ENCODE measurements around the gene CCND3. TPM values are rescaled to one million over a fixed set of nuclear protein-coding genes. Genes with fewer than 3 reads are reported as not detected.

The CCND3 gene
- total RNA-seq (2014; rRNA removed; shearing (Covaris generic)), result 24.5 and 30.9 TPM in 2 replicates
- 19.1 and 19.7 TPM in 2 replicates for polyA plus RNA-seq (2016; fragmentation: Nextera tagmentation; extraction: Ambion mirVana)
- long read RNA-seq, transcript CCND3-203 (5 exons, 2,085 nt), result major isoform, 40 of 45 reads
- long read RNA-seq, partial matches to known transcripts, result 3 of 45 reads
- long read RNA-seq, other reads (novel, unspliced or antisense), result 2 of 45 reads

GRCh38 chr6:41941280-41942066 lies at the start of gene CCND3:
Gene CCND3, minus strand, starts transcription at chr6:41941808. Its CDS starts 159 bp downstream, at chr6:41941649.
- Histone ChIP-seq H3F3A (replicated peaks; ENCODE audit: low read depth) (peaks cover 29% of the 10 kb centered on the region), H3K4me3 (peak within 1 kb of the TSS; percentile 98), H3K27me3 (ENCODE audit: insufficient read depth) (no peaks in the 10 kb centered on the region), H4K20me1 (replicated peaks; ENCODE audit: insufficient read depth) (no peaks in the 10 kb centered on the region), H3K79me2 (replicated peaks; ENCODE audit: insufficient read depth) (0 out of 2 replicates have a peak, but pooled peaks cover 6% of the 10 kb centered on the region), H3K36me3 (ENCODE audit: insufficient read depth) (no peaks in the 10 kb centered on the region; the same call in 1 of the 2 replicates), H3K27ac (ENCODE audit: low read depth) (peak within 1 kb of the TSS; percentile 62; the same call in 1 of the 2 replicates), H3K4me2 (peak within 1 kb of the TSS; percentile 99), H3K4me1 (ENCODE audit: insufficient read depth) (peaks cover 25% of the 10 kb centered on the region), H3K9me2 (ENCODE audit: insufficient read depth) (no peaks in the 10 kb centered on the region), H2AFZ (peak within 1 kb of the TSS; percentile 86)
- H3K36me3 Mint-ChIP-seq (ENCODE audit: low read depth), result peaks cover 10% of the 10 kb centered on the region
- no peak within 1 kb of the TSS; the same call in 1 of the 2 replicates for H3K27ac Mint-ChIP-seq
- peak; percentile 85 for DNase-seq (ENCODE audit: low spot score)
- peak within 1 kb of the TSS; percentile 91 for H3K4me3 Mint-ChIP-seq
- H3K27me3 Mint-ChIP-seq (ENCODE audit: insufficient read depth, low read depth, poor library complexity), result peaks cover 19% of the 10 kb centered on the region
- peaks cover 33% of the 10 kb centered on the region for H3K4me1 Mint-ChIP-seq
- no peak for TF ChIP-seq STAT1 (IDR thresholded peaks at IDR 0.05; ENCODE audit: unreplicated experiment)
- peak; percentile 43; the same call in 1 of the 2 replicates for TF ChIP-seq POLR2AphosphoS5 (IDR thresholded peaks at IDR 0.05; ENCODE audit: low read depth)
- ATAC-seq, result peak; percentile 53
- no peaks in the 10 kb centered on the region for H3K9me3 Mint-ChIP-seq

GRCh38 chr6:41986339-41986738 lies 44.7 kb upstream of the CCND3 start:
- H3K4me1 ChIP-seq (ENCODE audit: insufficient read depth), result 0 out of 2 replicates have a peak, but pooled peaks cover 6% of the 10 kb centered on the region
- Mint-ChIP-seq H3K9me3 (no peaks in the 10 kb centered on the region), H3K4me1 (peaks cover 7% of the 10 kb centered on the region), H3K27ac (no peak overlapping the region), H3K4me3 (no peak overlapping the region), H3K36me3 (ENCODE audit: low read depth) (no peaks in the 10 kb centered on the region), H3K27me3 (ENCODE audit: insufficient read depth, low read depth, poor library complexity) (peaks cover 2% of the 10 kb centered on the region)
- no peak overlapping the region for H2AFZ ChIP-seq
- no peak overlapping the region for H3K4me3 ChIP-seq
- no peaks in the 10 kb centered on the region for H3K79me2 ChIP-seq (replicated peaks; ENCODE audit: insufficient read depth)
- no peaks in the 10 kb centered on the region for H3K27me3 ChIP-seq (ENCODE audit: insufficient read depth)
- no peaks in the 10 kb centered on the region for H4K20me1 ChIP-seq (replicated peaks; ENCODE audit: insufficient read depth)
- no peaks in the 10 kb centered on the region for H3F3A ChIP-seq (replicated peaks; ENCODE audit: low read depth)
- no peak overlapping the region for H3K27ac ChIP-seq (ENCODE audit: low read depth)
- no peak for DNase-seq (ENCODE audit: low spot score)
- no peaks in the 10 kb centered on the region for H3K36me3 ChIP-seq (ENCODE audit: insufficient read depth)
- H3K9me2 ChIP-seq (ENCODE audit: insufficient read depth), result no peaks in the 10 kb centered on the region
- H3K4me2 ChIP-seq, result no peak overlapping the region
- ATAC-seq, result no peak
- TF ChIP-seq CREB1 (CRISPR knock-in tag; IDR thresholded peaks at IDR 0.05; ENCODE audit: low read depth) (no peak), ZNF114 (CRISPR knock-in tag; IDR thresholded peaks at IDR 0.05) (no peak), REST (IDR thresholded peaks at IDR 0.05; ENCODE audit: unreplicated experiment) (no peak), JUNB (IDR thresholded peaks at IDR 0.05; ENCODE audit: unreplicated experiment) (no peak), POLR2AphosphoS5 (IDR thresholded peaks at IDR 0.05; ENCODE audit: low read depth) (no peak), ETS1 (IDR thresholded peaks at IDR 0.05) (no peak), ZNF462 (CRISPR knock-in tag; IDR thresholded peaks at IDR 0.05) (no peak)
